GM19351 (cell line): ENCODE measurements around the gene DAPK2.

ENCODE experiments used
- ATAC-seq: cut with Tn5 transposase; IDR thresholded peaks from one replicate; pipeline ENCODE4 v1.9.1; 2021; ENCODE audit warnings: mild to moderate bottlenecking, moderate library complexity; ENCODE audit not compliant: unreplicated experiment

Gene DAPK2

GRCh38 chr15:64026591-64026990 lies 19.7 kb downstream of the DAPK2 start:
- ATAC-seq = no peak

GRCh38 chr15:64024172-64025050 lies 21.9 kb downstream of the DAPK2 start:
- ATAC-seq = no peak

- no peak for ATAC-seq
Observed at GRCh38 chr15:64023220-64023619, 23.1 kb downstream of the DAPK2 start.

- ATAC-seq = no peak
Observed at GRCh38 chr15:64022571-64022970, 23.7 kb downstream of the DAPK2 start.

- no peak for ATAC-seq
Observed at GRCh38 chr15:64019764-64020163, 26.5 kb downstream of the DAPK2 start.

GRCh38 chr15:64017591-64018163 lies 28.6 kb downstream of the DAPK2 start:
- no peak for ATAC-seq

- ATAC-seq = no peak
Observed at GRCh38 chr15:64017082-64017588, 29.1 kb downstream of the DAPK2 start.

- ATAC-seq = no peak
Observed at GRCh38 chr15:64016257-64016656, 30.0 kb downstream of the DAPK2 start.

GRCh38 chr15:64014995-64015394 lies 31.3 kb downstream of the DAPK2 start:
- no peak for ATAC-seq

- no peak for ATAC-seq
Observed at GRCh38 chr15:64013179-64014062, 32.9 kb downstream of the DAPK2 start.

GRCh38 chr15:64011736-64012135 lies 34.5 kb downstream of the DAPK2 start:
- ATAC-seq = no peak

GRCh38 chr15:64010719-64011118 lies 35.6 kb downstream of the DAPK2 start:
- ATAC-seq = peak; percentile 91

- peak; percentile 41 for ATAC-seq
Observed at GRCh38 chr15:64009798-64010261, 36.5 kb downstream of the DAPK2 start.

GRCh38 chr15:64009241-64009640 lies 37.0 kb downstream of the DAPK2 start:
- ATAC-seq = no peak

GRCh38 chr15:64008177-64008576 lies 38.1 kb downstream of the DAPK2 start:
- no peak for ATAC-seq

GRCh38 chr15:64006642-64007041 lies 39.6 kb downstream of the DAPK2 start:
- no peak for ATAC-seq

GRCh38 chr15:64004587-64004986 lies 41.7 kb downstream of the DAPK2 start:
- ATAC-seq = no peak

GRCh38 chr15:64004056-64004455 lies 42.2 kb downstream of the DAPK2 start:
- ATAC-seq = no peak

- ATAC-seq = no peak
Observed at GRCh38 chr15:64003182-64003581, 43.1 kb downstream of the DAPK2 start.

- ATAC-seq = no peak
Observed at GRCh38 chr15:64001148-64001547, 45.1 kb downstream of the DAPK2 start.
